Adrenal gland (tissue), 19 donors: ENCODE data around the gene CDK5RAP2. TPM values are rescaled to one million over a fixed set of nuclear protein-coding genes. Genes with fewer than 3 reads are reported as not detected.
"Not testable (repeated sequence)": the region's sequence is repeated elsewhere in the genome, so short reads cannot be mapped to it uniquely, and the experiment has no call there.

Source experiments
- DNase-seq, 7 donors: peaks; one replicate each; pipeline ENCODE4 v3.0.0-alpha.2; 2019 to 2020
- H3K27ac ChIP-seq, 5 donors: fragments of 200-600 bp; sonication (generic) in 4 of 5; 1 replicate in 3 of 5; 2 replicates in 2 of 5; pipeline versions ENCODE4 v1.5.1 to v1.8.0; 2016 to 2020; ENCODE audit warnings: mild to moderate bottlenecking in 1 of 5
- H3K27me3 ChIP-seq: fragments of 200-600 bp; 2 replicates; pipeline ENCODE4 v1.8.0; 2021
- H3K36me3 ChIP-seq, 2 donors: fragments of 200-600 bp; replicated peaks in 1 of 2; 1 replicate in 1 of 2; 2 replicates in 1 of 2; pipeline versions ENCODE4 v1.5.1 to v1.8.0; 2018 to 2022
- H3K4me1 ChIP-seq, 2 donors: fragments of 200-600 bp; replicated peaks in 1 of 2; 1 replicate in 1 of 2; 2 replicates in 1 of 2; pipeline versions ENCODE4 v1.5.1 to v1.8.0; 2018 to 2021
- H3K4me3 ChIP-seq, 4 donors: fragments of 200-600 bp; sonication (generic) in 3 of 4; one replicate each; pipeline ENCODE4 v1.5.1; 2016 to 2018
- H3K9me3 ChIP-seq, 3 donors: fragments of 200-600 bp; sonication (generic) in 1 of 3; replicated peaks in 1 of 3; 1 replicate in 2 of 3; 2 replicates in 1 of 3; pipeline versions ENCODE4 v1.5.1 to v1.8.0; 2016 to 2021
- POLR2A ChIP-seq, 2 donors: fragments of 450-650 bp; IDR thresholded peaks; one replicate each; pipeline ENCODE4 v1.6.1; 2017; ENCODE audit warnings: antibody characterized with exemption in 2 of 2, mild to moderate bottlenecking in 2 of 2, moderate library complexity in 1 of 2
- WGBS, 4 donors: extraction: QIAGEN DNeasy Blood & Tissue Kit in 2 of 4; methylation state at CpG; one replicate each; pipeline versions ENCODE4 v1.1.5 to v1.1.7; 2013 to 2017; 5-methylcytosine and 5-hydroxymethylcytosine counted together
- intact Hi-C, 2 donors: fragments of 100-400 bp; cut with DNase I; formaldehyde crosslinking; loops; one replicate each; pipeline versions ENCODE4 v1.14.1 to v1.15.0; 2022 to 2023
- long read RNA-seq, 10 donors: library from polyadenylated mRNA in 3 of 10; unstranded in 2 of 10; stranded (forward) in 1 of 10; transcript quantifications; one replicate each; pipeline ENCODE4 v2.0.0 and lab custom pipeline, GENCODE V29; 2021 to 2026
- polyA plus RNA-seq, 3 donors: library from polyadenylated mRNA; stranded (reverse); fragments of 200-250 nt in 2 of 3; fragments of 350-450 nt in 1 of 3; fragmentation: Illumina TruSeq in 1 of 3; extraction: RNeasy Lipid Tissue Mini Kit (QIAGEN cat#74804) in 1 of 3; gene quantifications; one replicate each; pipeline ENCODE4 v1.2.3, GENCODE V29; 2013 to 2014
- total RNA-seq, 9 donors: library from RNA; depleted of rRNA in 4 of 9; stranded (reverse); fragments of >200 nt in 4 of 9; fragments of 120-200 nt in 1 of 9; fragmentation: NEBNext Ultra II Directional in 1 of 9; extraction: Animal tissue kit (Norgen Biotek cat#: 25700) in 1 of 9; gene quantifications; one replicate each; pipeline versions ENCODE4 v1.1.0 to v1.2.4, GENCODE V29; 2013 to 2023
- TF ChIP-seq, protein P1 (sequence below), 6 experiments: fragments of 450-650 bp in 4 of 6; fragments of 200-600 bp in 2 of 6; sonication (generic) in 1 of 6; IDR thresholded peaks; 1 replicate in 5 of 6; 2 replicates in 1 of 6; pipeline versions ENCODE4 v1.5.1 to v1.8.0; 2016 to 2021; ENCODE audit warnings: antibody characterized with exemption in 6 of 6, mild to moderate bottlenecking in 2 of 6, moderate library complexity in 1 of 6
- donor health status: healthy with polysubstance abuse.
- donor health status: Bipolar disorder and iron deficiency.
- donor health status: DM: yes; HTN: yes; CAD: no.
- donor health status: DM: no; HTN: no; CAD: no.
- donor health status: DM: no; HTN: no; CAD: no.
- donor health status: DM: yes; HTN: yes; CAD: no.

Gene CDK5RAP2
- total RNA-seq (10 to 100 TPM; 28.7 to 60.7 (median 43.1) TPM), polyA plus RNA-seq (10 to 100 TPM; 26.0 to 41.9 (median 40.8) TPM)
- long read RNA-seq, donor 1, partial matches to known transcripts, result 0 of 16 reads
- long read RNA-seq, donor 1, other reads (novel, unspliced or antisense), result 0 of 16 reads
- long read RNA-seq, donor 2, partial matches to known transcripts, result 0 of 5 reads
- long read RNA-seq, donor 2, other reads (novel, unspliced or antisense), result 0 of 5 reads
- long read RNA-seq, donor 3, partial matches to known transcripts, result 0 of 7 reads
- long read RNA-seq, donor 3, other reads (novel, unspliced or antisense), result 0 of 7 reads
- long read RNA-seq, donor 4, partial matches to known transcripts, result 10 of 12 reads
- long read RNA-seq, donor 4, other reads (novel, unspliced or antisense), result 1 of 12 reads
- long read RNA-seq, donor 5, full-length matches to known transcripts, result 7 of 20 reads
- long read RNA-seq, donor 5, partial matches to known transcripts, result 7 of 20 reads
- long read RNA-seq, donor 5, other reads (novel, unspliced or antisense), result 6 of 20 reads
- long read RNA-seq, donor 6, partial matches to known transcripts, result 10 of 11 reads
- long read RNA-seq, donor 6, other reads (novel, unspliced or antisense), result 0 of 11 reads
- long read RNA-seq, donor 7, result 0 reads
- long read RNA-seq, donor 8, partial matches to known transcripts, result 0 of 5 reads
- long read RNA-seq, donor 8, other reads (novel, unspliced or antisense), result 0 of 5 reads
- long read RNA-seq, donor 9, partial matches to known transcripts, result 0 of 6 reads
- long read RNA-seq, donor 9, other reads (novel, unspliced or antisense), result 0 of 6 reads
- long read RNA-seq, donor 10, partial matches to known transcripts, result 0 of 2 reads
- long read RNA-seq, donor 10, other reads (novel, unspliced or antisense), result 0 of 2 reads

DNA sequence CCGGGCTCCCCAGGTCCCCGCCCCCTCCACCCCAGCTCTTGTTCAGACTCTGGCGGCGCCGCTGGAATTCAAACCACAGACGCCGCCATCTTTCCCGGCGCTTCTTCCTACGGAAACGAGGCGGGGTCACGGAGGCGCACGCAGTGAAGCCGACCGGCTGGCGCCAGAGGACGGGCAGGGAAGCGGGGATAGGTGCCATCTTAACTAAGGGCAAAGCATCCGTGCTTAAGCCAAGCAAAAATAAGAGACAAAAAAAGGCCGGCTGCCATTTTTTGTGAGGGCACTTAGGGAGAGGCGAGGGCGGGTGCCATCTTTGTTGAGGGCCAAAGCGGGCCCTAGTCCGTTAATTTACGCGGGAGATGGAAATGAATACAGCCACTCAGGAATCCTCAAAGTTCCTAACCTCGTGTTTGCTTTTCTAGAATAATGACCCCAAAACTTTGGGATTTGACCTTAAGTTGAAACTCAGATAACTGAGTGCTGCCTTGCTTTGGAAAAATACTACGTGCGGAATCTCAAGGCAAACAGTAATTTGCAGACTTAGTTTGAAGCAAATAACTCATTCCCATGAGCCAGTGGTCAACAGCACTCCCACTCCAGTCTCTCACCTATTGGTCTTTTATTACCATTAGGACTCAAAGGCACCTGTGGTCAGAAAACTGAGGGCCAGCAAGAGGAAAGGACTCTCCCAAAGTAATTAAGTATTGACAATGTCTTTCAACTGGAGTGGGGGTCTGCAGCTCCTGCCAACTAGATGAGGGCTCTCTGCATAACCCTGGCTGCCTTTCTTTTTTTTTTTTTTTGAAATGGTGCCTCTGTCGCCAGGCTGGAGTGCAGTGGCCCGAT lies at the start of gene CDK5RAP2:
TSS of gene CDK5RAP2 (minus strand) at position 117 of the 846 bp plus-strand sequence. CDS start 189 bp downstream, outside the sequence.
- TF ChIP-seq, protein P1, sequence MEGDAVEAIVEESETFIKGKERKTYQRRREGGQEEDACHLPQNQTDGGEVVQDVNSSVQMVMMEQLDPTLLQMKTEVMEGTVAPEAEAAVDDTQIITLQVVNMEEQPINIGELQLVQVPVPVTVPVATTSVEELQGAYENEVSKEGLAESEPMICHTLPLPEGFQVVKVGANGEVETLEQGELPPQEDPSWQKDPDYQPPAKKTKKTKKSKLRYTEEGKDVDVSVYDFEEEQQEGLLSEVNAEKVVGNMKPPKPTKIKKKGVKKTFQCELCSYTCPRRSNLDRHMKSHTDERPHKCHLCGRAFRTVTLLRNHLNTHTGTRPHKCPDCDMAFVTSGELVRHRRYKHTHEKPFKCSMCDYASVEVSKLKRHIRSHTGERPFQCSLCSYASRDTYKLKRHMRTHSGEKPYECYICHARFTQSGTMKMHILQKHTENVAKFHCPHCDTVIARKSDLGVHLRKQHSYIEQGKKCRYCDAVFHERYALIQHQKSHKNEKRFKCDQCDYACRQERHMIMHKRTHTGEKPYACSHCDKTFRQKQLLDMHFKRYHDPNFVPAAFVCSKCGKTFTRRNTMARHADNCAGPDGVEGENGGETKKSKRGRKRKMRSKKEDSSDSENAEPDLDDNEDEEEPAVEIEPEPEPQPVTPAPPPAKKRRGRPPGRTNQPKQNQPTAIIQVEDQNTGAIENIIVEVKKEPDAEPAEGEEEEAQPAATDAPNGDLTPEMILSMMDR (IDR thresholded peaks at IDR 0.05), result no peak
- peak in 1 of 2 donors; percentile 54 for TF ChIP-seq POLR2A (IDR thresholded peaks at IDR 0.05)
- peak; percentile 94 to 98 (median 97) for DNase-seq
- Histone ChIP-seq H3K4me1 (peaks cover 16 to 25% of the 10 kb centered on the region in 2 donors), H3K36me3 (no peaks in the 10 kb centered on the region), H3K4me3 (peak within 1 kb of the TSS; percentile 12 to 80 (median 47)), H3K9me3 (no peaks in the 10 kb centered on the region), H3K27me3 (no peaks in the 10 kb centered on the region), H3K27ac (peak within 1 kb of the TSS in 3 of 5 donors; percentile 50 to 80 (median 55))
- intact Hi-C loops, result no loop called here
- WGBS, 4 donors, result 11 to 15% (median 12%) methylated on average over 25 to 33 of the region's 33 CpGs

DNA sequence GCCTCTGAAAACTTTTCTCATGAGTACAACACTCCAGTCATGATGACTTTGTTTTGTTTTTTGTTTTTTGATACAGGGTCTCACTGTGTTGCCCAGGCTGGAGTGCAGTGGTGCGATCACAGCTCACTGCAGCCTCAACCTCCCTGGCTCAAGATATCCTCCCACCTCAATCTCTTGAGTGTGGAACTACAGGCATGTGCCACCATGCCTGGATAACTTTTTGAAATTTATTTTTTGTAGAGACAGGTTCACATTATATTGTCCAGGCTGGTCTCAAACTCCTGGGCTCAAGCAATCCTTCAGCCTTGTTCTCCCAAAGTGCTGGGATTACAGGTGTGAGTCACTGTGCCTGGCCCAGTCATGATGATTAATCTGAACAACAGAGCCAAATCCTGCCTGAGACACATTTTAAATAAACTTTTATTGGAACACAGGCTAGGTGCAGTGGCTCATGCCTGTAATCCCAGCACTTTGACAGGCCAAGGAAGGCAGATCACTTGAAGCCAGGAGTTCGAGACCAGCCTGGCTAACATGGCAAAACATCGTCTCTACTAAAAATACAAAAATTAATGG lies 49.0 kb upstream of the CDK5RAP2 start:
- H3K36me3 ChIP-seq, H3K4me3 ChIP-seq, H3K27ac ChIP-seq, H3K9me3 ChIP-seq, H3K27me3 ChIP-seq: not testable (repeated sequence)
- H3K4me1 ChIP-seq, result peaks cover 0 to 13% of the 10 kb centered on the region in 2 donors
- 93 to 98% (median 94%) methylated on average over 3 of the region's 3 CpGs for WGBS, 4 donors
- intact Hi-C loops, result loop anchor here in 1 of 2 donors (10.0 kb wide), 1 partner anchor 96 kb away; no protein-coding TSS in a partner anchor
- peak in 5 of 7 donors; percentile 21 to 38 (median 25) for DNase-seq

DNA sequence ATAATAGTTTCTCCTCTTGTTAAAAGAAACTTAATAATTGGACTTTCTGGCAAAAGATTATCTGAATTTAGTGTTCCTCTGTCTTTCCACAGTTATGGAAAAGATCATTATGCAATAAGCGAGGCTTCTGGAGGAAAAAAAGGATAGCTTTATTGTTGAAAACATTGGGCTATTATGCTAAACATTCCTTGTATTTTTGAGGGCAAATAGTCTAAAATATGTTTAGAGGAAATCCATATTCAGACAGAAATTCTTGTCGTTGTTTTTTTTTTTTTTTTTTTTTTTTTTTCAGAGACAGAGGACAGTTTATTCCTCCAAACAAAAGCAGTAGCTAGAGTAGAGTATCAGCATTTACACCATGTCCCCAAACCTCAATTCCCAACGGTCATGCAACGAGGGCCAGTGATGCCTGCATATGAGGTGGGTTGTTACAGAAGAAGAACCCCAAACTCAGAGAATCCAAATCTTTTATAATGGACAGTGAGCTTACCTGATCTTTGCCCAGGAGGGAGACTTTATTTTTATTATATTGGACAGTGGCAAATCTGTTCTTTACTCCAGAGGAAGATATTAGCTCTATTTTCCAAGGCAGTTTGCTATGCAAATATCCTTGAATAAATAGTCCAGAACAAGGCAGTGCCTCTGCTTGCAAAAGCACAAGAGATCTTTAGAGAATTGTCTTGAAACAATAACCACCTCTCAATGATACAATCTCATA lies 48.4 kb upstream of the CDK5RAP2 start:
- Histone ChIP-seq H3K4me1 (peaks cover 0 to 13% of the 10 kb centered on the region in 2 donors), H3K36me3 (no peaks in the 10 kb centered on the region), H3K27ac (no peak overlapping the region), H3K9me3 (peaks cover 0 to under 1% (median 0%) of the 10 kb centered on the region in 3 donors), H3K27me3 (no peaks in the 10 kb centered on the region), H3K4me3 (no peak overlapping the region)
- 77 to 87% (median 82%) methylated on average over 4 of the region's 4 CpGs for WGBS, 4 donors
- no peak for DNase-seq
- TF ChIP-seq POLR2A (IDR thresholded peaks at IDR 0.05), result no peak
- TF ChIP-seq, protein P1 (IDR thresholded peaks at IDR 0.05), result no peak
- intact Hi-C loops, result loop anchor here in 1 of 2 donors (10.0 kb wide), 1 partner anchor 96 kb away; no protein-coding TSS in a partner anchor
